Liver (tissue), 3 donors: ENCODE data around the gene SCGN.

Experiments used
- CTCF ChIP-seq: fragments of 150-350 bp; IDR thresholded peaks from 2 replicates; pipeline ENCODE4 v1.5.1; 2017; ENCODE audit warnings: improper control_type of control experiment, low read depth, low read length; ENCODE audit not compliant: missing input control
- EGR1 ChIP-seq, 2 donors: IDR thresholded peaks; 2 replicates each; pipeline ENCODE4 v1.6.1; 2016 to 2018; ENCODE audit warnings: antibody characterized with exemption in 2 of 2, low read depth in 2 of 2
- FOXA1 ChIP-seq: IDR thresholded peaks from 2 replicates; pipeline ENCODE4 v1.6.1; 2016; ENCODE audit warnings: antibody characterized with exemption
- HNF4A ChIP-seq, 2 donors: conservative IDR thresholded peaks; 2 replicates each; pipeline ENCODE4 v1.6.1; 2016; ENCODE audit warnings: antibody characterized with exemption in 2 of 2, mild to moderate bottlenecking in 2 of 2
- RAD21 ChIP-seq, 2 donors: IDR thresholded peaks; 2 replicates each; pipeline ENCODE4 v1.6.1; 2016; ENCODE audit warnings: antibody characterized with exemption in 2 of 2, mild to moderate bottlenecking in 2 of 2
- RXRA ChIP-seq, 2 donors: IDR thresholded peaks; 2 replicates each; pipeline ENCODE4 v1.6.1; 2017 to 2018; ENCODE audit warnings: antibody characterized with exemption in 2 of 2, mild to moderate bottlenecking in 1 of 2
- TAF1 ChIP-seq: conservative IDR thresholded peaks from 2 replicates; pipeline ENCODE4 v1.6.1; 2016; ENCODE audit warnings: antibody characterized with exemption, mild to moderate bottlenecking
- YY1 ChIP-seq: IDR thresholded peaks from 2 replicates; pipeline ENCODE4 v1.6.1; 2016; ENCODE audit warnings: antibody characterized with exemption, mild to moderate bottlenecking
- donor health status: healthy.
- donor health status: healthy.

- TF ChIP-seq CTCF (no peak), RAD21 (IDR thresholded peaks at IDR 0.05) (no peak), TAF1 (no peak), HNF4A (conservative IDR thresholded peaks at IDR 0.05) (no peak), YY1 (no peak), FOXA1 (no peak), RXRA (IDR thresholded peaks at IDR 0.05) (no peak), EGR1 (IDR thresholded peaks at IDR 0.05; ENCODE audit: low read depth in 2 of 2) (no peak)
Observed at GRCh38 chr6:25652007-25652515, at the start of gene SCGN.
